Kidney (tissue), 14 donors: ENCODE measurements around the gene EPDR1. TPM values are rescaled to one million over a fixed set of nuclear protein-coding genes. Genes with fewer than 3 reads are reported as not detected.
A peak's percentile ranks its signal among the peaks of the same experiment; 100 is the strongest.

ENCODE experiments used
- DNase-seq, 5 donors: peaks; one replicate each; pipeline ENCODE4 v3.0.0-alpha.2; 2013 to 2020
- FAIRE-seq: peaks from 2 replicates; lab custom pipeline; 2012; peaks lifted over from hg19 to GRCh38; lab: Jason Lieb, UNC
- H3K27ac ChIP-seq, 2 donors: one replicate each; pipeline ENCODE4 v1.7.0; 2013; ENCODE audit warnings: low read depth in 2 of 2, low read length in 2 of 2, inconsistent platforms in 1 of 2
- H3K27me3 ChIP-seq: one replicate; pipeline ENCODE4 v1.7.1; 2013; ENCODE audit warnings: low read length, inconsistent platforms; ENCODE audit not compliant: control insufficient read depth, insufficient read depth
- H3K36me3 ChIP-seq, 3 donors: one replicate each; pipeline versions ENCODE4 v1.7.0 to v1.7.1; 2013; ENCODE audit warnings: low read length in 3 of 3, control low read depth in 1 of 3, inconsistent platforms in 1 of 3; ENCODE audit not compliant: insufficient read depth in 3 of 3, control insufficient read depth in 2 of 3
- H3K4me1 ChIP-seq, 3 donors: one replicate each; pipeline versions ENCODE4 v1.7.0 to v1.7.1; 2013; ENCODE audit warnings: low read length in 3 of 3, inconsistent platforms in 1 of 3, low read depth in 1 of 3; ENCODE audit not compliant: control insufficient read depth in 2 of 3, insufficient read depth in 2 of 3
- H3K4me3 ChIP-seq, 3 donors: one replicate each; pipeline versions ENCODE4 v1.7.0 to v1.8.1; 2013; ENCODE audit warnings: low read length in 3 of 3, control low read depth in 1 of 3, inconsistent platforms in 1 of 3
- H3K9ac ChIP-seq, 3 donors: one replicate each; pipeline versions ENCODE4 v1.7.0 to v1.7.1; 2013; ENCODE audit warnings: low read length in 3 of 3, control low read depth in 1 of 3, inconsistent platforms in 1 of 3
- H3K9me3 ChIP-seq, 3 donors: one replicate each; pipeline versions ENCODE4 v1.7.0 to v1.7.1; 2013; ENCODE audit warnings: low read length in 3 of 3, control low read depth in 1 of 3, inconsistent platforms in 1 of 3; ENCODE audit not compliant: control insufficient read depth in 2 of 3, insufficient read depth in 1 of 3
- intact Hi-C: fragments of 100-400 bp; cut with DNase I; formaldehyde crosslinking; loops from one replicate; pipeline ENCODE4 v1.11.1; 2022
- polyA plus RNA-seq: library from polyadenylated mRNA; stranded (reverse); fragments of 350-450 nt; fragmentation: Illumina TruSeq; extraction: RNeasy Lipid Tissue Mini Kit (QIAGEN cat#74804); gene quantifications from one replicate; pipeline ENCODE4 v1.2.3, GENCODE V29; 2014; ENCODE audit warnings: low read depth, low replicate concordance; ENCODE audit not compliant: insufficient read depth
- total RNA-seq: library from RNA; stranded (reverse); fragmentation: NEBNext Ultra II Directional; extraction: Animal tissue kit (Norgen Biotek cat#: 25700); gene quantifications from one replicate; pipeline ENCODE4 v1.2.1, GENCODE V29; 2021
- TF ChIP-seq, protein P1 (sequence below): IDR thresholded peaks from 3 replicates; pipeline ENCODE4 v1.5.1; 2012; ENCODE audit warnings: mild to moderate bottlenecking, moderate library complexity, borderline replicate concordance; ENCODE audit not compliant: insufficient read depth; ENCODE audit errors: extremely low read depth
- donor health status: control.
- donor health status: control.
- donor health status: control.
- donor health status: control.
- donor health status: control.
- donor health status: DM: yes; HTN: yes; CAD: no.
- donor health status: Normal renal cell carcinoma (clear cell type).

The EPDR1 gene
- total and polyA plus RNA-seq, 2 donors from 2014 or later = 17.0 to 25.2 TPM

- Histone ChIP-seq H3K27ac (no peak overlapping the region), H3K36me3 (no peaks in the 10 kb centered on the region), H3K4me3 (no peak overlapping the region), H3K9me3 (no peaks in the 10 kb centered on the region), H3K4me1 (no peaks in the 10 kb centered on the region), H3K9ac (no peak overlapping the region), H3K27me3 (no peaks in the 10 kb centered on the region)
- TF ChIP-seq, protein P1, sequence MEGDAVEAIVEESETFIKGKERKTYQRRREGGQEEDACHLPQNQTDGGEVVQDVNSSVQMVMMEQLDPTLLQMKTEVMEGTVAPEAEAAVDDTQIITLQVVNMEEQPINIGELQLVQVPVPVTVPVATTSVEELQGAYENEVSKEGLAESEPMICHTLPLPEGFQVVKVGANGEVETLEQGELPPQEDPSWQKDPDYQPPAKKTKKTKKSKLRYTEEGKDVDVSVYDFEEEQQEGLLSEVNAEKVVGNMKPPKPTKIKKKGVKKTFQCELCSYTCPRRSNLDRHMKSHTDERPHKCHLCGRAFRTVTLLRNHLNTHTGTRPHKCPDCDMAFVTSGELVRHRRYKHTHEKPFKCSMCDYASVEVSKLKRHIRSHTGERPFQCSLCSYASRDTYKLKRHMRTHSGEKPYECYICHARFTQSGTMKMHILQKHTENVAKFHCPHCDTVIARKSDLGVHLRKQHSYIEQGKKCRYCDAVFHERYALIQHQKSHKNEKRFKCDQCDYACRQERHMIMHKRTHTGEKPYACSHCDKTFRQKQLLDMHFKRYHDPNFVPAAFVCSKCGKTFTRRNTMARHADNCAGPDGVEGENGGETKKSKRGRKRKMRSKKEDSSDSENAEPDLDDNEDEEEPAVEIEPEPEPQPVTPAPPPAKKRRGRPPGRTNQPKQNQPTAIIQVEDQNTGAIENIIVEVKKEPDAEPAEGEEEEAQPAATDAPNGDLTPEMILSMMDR = no peak
- FAIRE-seq (no peak), DNase-seq (peak in 1 of 5 donors; percentile 6)
- intact Hi-C loops = no loop called here
Measured at GRCh38 chr7:37999673-38000072, 79.2 kb downstream of the EPDR1 start.

- DNase-seq (peak in 1 of 5 donors; percentile 3), FAIRE-seq (no peak)
- Histone ChIP-seq H3K4me1 (no peaks in the 10 kb centered on the region), H3K27me3 (no peaks in the 10 kb centered on the region), H3K36me3 (no peaks in the 10 kb centered on the region), H3K27ac (no peak overlapping the region), H3K9ac (no peak overlapping the region), H3K9me3 (no peaks in the 10 kb centered on the region), H3K4me3 (no peak overlapping the region)
- TF ChIP-seq, protein P1 = no peak
- intact Hi-C loops = no loop called here
Measured at GRCh38 chr7:38000272-38000671, 79.8 kb downstream of the EPDR1 start.

Other genes with a start within 250 kb of the EPDR1 start
- 3.3 TPM for gene GPR141, start 236.9 kb upstream of the EPDR1 start, total RNA-seq
- gene GPR141, start 236.9 kb upstream of the EPDR1 start, polyA plus RNA-seq = not detected
- 0.44 TPM for gene NME8, start 72.0 kb upstream of the EPDR1 start, total RNA-seq
- 1.2 TPM for gene NME8, start 72.0 kb upstream of the EPDR1 start, polyA plus RNA-seq
- gene SFRP4, start 3.8 kb upstream of the EPDR1 start, total RNA-seq = 6.8 TPM
- 1.5 TPM for gene SFRP4, start 3.8 kb upstream of the EPDR1 start, polyA plus RNA-seq